GM12801 (cell line): ENCODE results near the gene A4GNT.

ENCODE experiments used
- TF ChIP-seq, protein P1 (sequence below): IDR thresholded peaks from one replicate; pipeline ENCODE4 v1.5.1; 2011; ENCODE audit warnings: control low read depth; ENCODE audit not compliant: insufficient read length; ENCODE audit errors: extremely low read depth

Gene A4GNT

GRCh38 chr3:138097192-138098172 is 34.7 kb downstream of the A4GNT start:
- TF ChIP-seq, protein P1, sequence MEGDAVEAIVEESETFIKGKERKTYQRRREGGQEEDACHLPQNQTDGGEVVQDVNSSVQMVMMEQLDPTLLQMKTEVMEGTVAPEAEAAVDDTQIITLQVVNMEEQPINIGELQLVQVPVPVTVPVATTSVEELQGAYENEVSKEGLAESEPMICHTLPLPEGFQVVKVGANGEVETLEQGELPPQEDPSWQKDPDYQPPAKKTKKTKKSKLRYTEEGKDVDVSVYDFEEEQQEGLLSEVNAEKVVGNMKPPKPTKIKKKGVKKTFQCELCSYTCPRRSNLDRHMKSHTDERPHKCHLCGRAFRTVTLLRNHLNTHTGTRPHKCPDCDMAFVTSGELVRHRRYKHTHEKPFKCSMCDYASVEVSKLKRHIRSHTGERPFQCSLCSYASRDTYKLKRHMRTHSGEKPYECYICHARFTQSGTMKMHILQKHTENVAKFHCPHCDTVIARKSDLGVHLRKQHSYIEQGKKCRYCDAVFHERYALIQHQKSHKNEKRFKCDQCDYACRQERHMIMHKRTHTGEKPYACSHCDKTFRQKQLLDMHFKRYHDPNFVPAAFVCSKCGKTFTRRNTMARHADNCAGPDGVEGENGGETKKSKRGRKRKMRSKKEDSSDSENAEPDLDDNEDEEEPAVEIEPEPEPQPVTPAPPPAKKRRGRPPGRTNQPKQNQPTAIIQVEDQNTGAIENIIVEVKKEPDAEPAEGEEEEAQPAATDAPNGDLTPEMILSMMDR: no peak

- TF ChIP-seq, protein P1: no peak
Observed at GRCh38 chr3:138093721-138094120, 38.5 kb downstream of the A4GNT start.

- TF ChIP-seq, protein P1: no peak
Observed at GRCh38 chr3:138092023-138092422, 40.2 kb downstream of the A4GNT start.

DNA sequence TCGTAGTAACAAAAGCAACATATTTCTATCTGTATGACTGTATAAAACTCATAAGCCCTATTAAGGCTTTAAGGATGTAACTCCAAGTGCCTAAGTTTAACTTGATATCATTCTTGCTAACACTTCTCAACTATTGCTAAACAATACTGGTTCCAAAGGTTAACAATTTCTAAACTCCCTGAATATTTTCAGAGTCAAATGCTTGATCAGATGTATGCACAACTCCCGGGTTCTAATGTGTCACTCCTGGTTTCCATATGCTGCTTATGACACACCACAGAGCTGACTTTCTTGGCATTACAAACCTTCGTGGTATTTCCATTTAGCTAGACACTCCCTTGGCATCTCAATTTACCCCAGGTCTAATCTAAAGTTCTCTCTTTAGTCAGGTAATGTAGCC is 43.1 kb downstream of the A4GNT start:
- TF ChIP-seq, protein P1: no peak

DNA sequence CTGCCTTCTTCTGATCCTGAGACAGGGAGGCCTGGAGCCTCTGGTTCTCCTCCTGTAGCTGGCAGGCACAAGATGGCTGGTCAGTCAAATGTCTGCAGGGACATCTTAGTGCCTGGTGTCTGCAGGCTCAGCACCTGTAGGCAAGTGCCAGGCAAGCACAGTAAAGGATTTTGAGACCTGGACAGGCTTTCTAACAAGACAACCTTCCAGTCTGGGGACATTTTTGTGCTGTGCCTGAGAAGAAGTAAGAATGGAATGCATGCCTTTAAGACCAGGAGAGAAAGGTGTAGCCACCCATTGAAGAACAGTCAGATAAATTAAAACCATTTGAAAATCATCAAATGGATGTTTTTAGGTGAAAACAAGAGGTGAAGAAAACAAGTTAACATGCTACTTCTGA is 48.0 kb downstream of the A4GNT start:
- TF ChIP-seq, protein P1: no peak

- TF ChIP-seq, protein P1: no peak
Observed at GRCh38 chr3:138082992-138083386, 49.2 kb downstream of the A4GNT start.

GRCh38 chr3:138082085-138082991 is 49.9 kb downstream of the A4GNT start:
- TF ChIP-seq, protein P1: no peak
